K562 (cell line): Measurements from ENCODE around the gene ATP6V0E2. TPM values are rescaled to one million over a fixed set of nuclear protein-coding genes. Genes with fewer than 3 reads are reported as not detected.
A peak's percentile ranks its signal among the peaks of the same experiment; 100 is the strongest.

Source experiments
- ATF7 ChIP-seq: fragments of 450-650 bp; IDR thresholded peaks from 2 replicates; pipeline ENCODE4 v1.7.1; 2014; ENCODE audit warnings: mild to moderate bottlenecking, moderate library complexity
- BRD9 ChIP-seq: fragments of 450-650 bp; IDR thresholded peaks from 2 replicates; pipeline ENCODE4 v1.6.1; 2018; ENCODE audit warnings: low read depth; ENCODE audit not compliant: partially characterized antibody
- CREM ChIP-seq: IDR thresholded peaks from 2 replicates; pipeline ENCODE4 v1.6.1; 2014; ENCODE audit warnings: antibody characterized with exemption, low read depth
- CTCF ChIP-seq, 3 experiments: IDR thresholded peaks in 2 of 3; conservative IDR thresholded peaks in 1 of 3; 2 replicates each; pipeline ENCODE4 v1.5.1; 2011 to 2012; ENCODE audit warnings: low read length in 3 of 3, mild to moderate bottlenecking in 3 of 3, control low read depth in 2 of 3, improper control_type of control experiment in 1 of 3, inconsistent platforms in 1 of 3, low read depth in 1 of 3, mixed read lengths in 1 of 3, moderate library complexity in 1 of 3; ENCODE audit not compliant: insufficient read depth in 2 of 3
- HMBOX1 ChIP-seq: sonication (generic); IDR thresholded peaks from 2 replicates; pipeline ENCODE4 v1.6.1; 2016
- KAT8 ChIP-seq: fragments of 450-650 bp; IDR thresholded peaks from 2 replicates; pipeline ENCODE4 v1.6.1; 2016; ENCODE audit warnings: low read depth, mild to moderate bottlenecking
- KLF10 ChIP-seq: fragments of 250-450 bp; sonication (Bioruptor Pico); IDR thresholded peaks from 2 replicates; pipeline ENCODE4 v1.6.1; 2021; ENCODE audit warnings: matching md5 sums
- L3MBTL2 ChIP-seq: fragments of 450-650 bp; IDR thresholded peaks from 2 replicates; pipeline ENCODE4 v1.6.1; 2016; ENCODE audit warnings: mild to moderate bottlenecking, moderate library complexity
- NFYB ChIP-seq: IDR thresholded peaks from 2 replicates; pipeline ENCODE4 v1.6.1; 2011; ENCODE audit warnings: mild to moderate bottlenecking, moderate library complexity; ENCODE audit not compliant: insufficient read length; ENCODE audit errors: extremely low read depth
- POLR3G ChIP-seq: IDR thresholded peaks from 2 replicates; pipeline ENCODE4 v1.6.1; 2011; ENCODE audit not compliant: insufficient read length, insufficient replicate concordance; ENCODE audit errors: extremely low read depth
- PRDM10 ChIP-seq: fragments of 450-650 bp; IDR thresholded peaks from 2 replicates; pipeline ENCODE4 v1.6.1; 2018; ENCODE audit not compliant: partially characterized antibody
- SPI1 ChIP-seq: IDR thresholded peaks from 2 replicates; pipeline ENCODE4 v1.6.1; 2011; ENCODE audit warnings: low read depth, low read length, control low read depth, borderline replicate concordance
- TAF9B ChIP-seq: fragments of 450-650 bp; IDR thresholded peaks from 2 replicates; pipeline ENCODE4 v1.6.1; 2018; ENCODE audit warnings: mild to moderate bottlenecking; ENCODE audit not compliant: partially characterized antibody
- TCF3 ChIP-seq: sonication (generic); formaldehyde crosslinking; IDR thresholded peaks from 2 replicates; pipeline ENCODE4 v1.4.0; 2020; ENCODE audit warnings: mild to moderate bottlenecking, missing genetic modification reagents
- TCF7 ChIP-seq: sonication (generic); IDR thresholded peaks from 2 replicates; pipeline ENCODE4 v1.6.1; 2016; ENCODE audit warnings: antibody characterized with exemption, borderline replicate concordance
- TGIF2 ChIP-seq: sonication (generic); formaldehyde crosslinking; IDR thresholded peaks from 2 replicates; pipeline ENCODE4 v1.8.1; 2022; ENCODE audit warnings: mild to moderate bottlenecking, missing genetic modification reagents, moderate library complexity
- THAP7 ChIP-seq: fragments of 250-450 bp; sonication (Bioruptor Pico); IDR thresholded peaks from 2 replicates; pipeline ENCODE4 v1.5.0; 2021
- ZC3H4 ChIP-seq: sonication (generic); formaldehyde crosslinking; IDR thresholded peaks from 2 replicates; pipeline ENCODE4 v1.9.0; 2021; ENCODE audit warnings: missing genetic modification reagents, borderline replicate concordance
- ZEB2 ChIP-seq: fragments of 450-650 bp; IDR thresholded peaks from 2 replicates; pipeline ENCODE4 v1.6.1; 2016
- ZNF830 ChIP-seq: fragments of 250-450 bp; sonication (Bioruptor Pico); IDR thresholded peaks from 2 replicates; pipeline ENCODE4 v1.5.0; 2021; ENCODE audit warnings: mild to moderate bottlenecking
- polyA plus RNA-seq, 8 experiments: library from polyadenylated mRNA; depleted of rRNA in 4 of 8; stranded (reverse) in 5 of 8; unstranded in 3 of 8; fragments of >200 nt; fragmentation: Nextera tagmentation in 2 of 8; fragmentation: Illumina TruSeq in 1 of 8; extraction: Ambion mirVana in 2 of 8; extraction: Trizol in 1 of 8; gene quantifications; 2 replicates each; pipeline versions ENCODE4 v1.2.1 to v1.2.3, GENCODE V29; 2011 to 2014; ENCODE audit warnings: inconsistent platforms in 1 of 8, missing spikeins in 1 of 8
- total RNA-seq, 7 experiments: library from RNA; depleted of rRNA in 6 of 7; stranded (reverse); fragments of >200 nt in 6 of 7; fragmentation: Illumina TruSeq in 2 of 7; extraction: Trizol in 2 of 7; gene quantifications; 2 replicates each; pipeline versions ENCODE4 v1.2.1 to v1.2.3, GENCODE V29; 2011 to 2021; ENCODE audit warnings: low replicate concordance in 1 of 7

Gene ATP6V0E2
- total and polyA plus RNA-seq, 9 of the 15 experiments (the other 6 are each of a cell fraction or from before 2014, with no cell fraction given) = 0.55 to 18.5 (median 10.9) TPM

- no peak for TF ChIP-seq NFYB
- TF ChIP-seq POLR3G = no peak
- TF ChIP-seq ATF7 = peak; percentile 22; the same call in 1 of the 2 replicates
- no peak for TF ChIP-seq TGIF2 (CRISPR knock-in tag)
- no peak for TF ChIP-seq KLF10 (CRISPR knock-in tag)
- no peak for TF ChIP-seq TCF3 (CRISPR knock-in tag)
- peak; percentile 55 for TF ChIP-seq CREM
- TF ChIP-seq ZC3H4 (CRISPR knock-in tag) = no peak
- no peak for TF ChIP-seq KAT8
- peak; percentile 93 to 98 (median 94) for TF ChIP-seq CTCF (IDR thresholded peaks at IDR 0.05 in 2 of 3, conservative IDR thresholded peaks at IDR 0.05 in 1 of 3; ENCODE audit: insufficient read depth in 2 of 3, low read depth in 1 of 3, low read length in 3 of 3)
- no peak for TF ChIP-seq BRD9
- TF ChIP-seq TCF7 = no peak
- TF ChIP-seq THAP7 = no peak
- TF ChIP-seq PRDM10 = no peak
- TF ChIP-seq ZEB2 = no peak
- peak; percentile 26; the same call in 1 of the 2 replicates for TF ChIP-seq L3MBTL2
- 0 out of 2 replicates have a peak, but pooled peaks have one; percentile 22 for TF ChIP-seq SPI1
- no peak for TF ChIP-seq TAF9B
- peak; percentile 58; the same call in 1 of the 2 replicates for TF ChIP-seq HMBOX1
- TF ChIP-seq ZNF830 (CRISPR knock-in tag) = 0 out of 2 replicates have a peak, but pooled peaks have one; percentile 29
- TF ChIP-seq, all 486 proteins: peak for 38
These were observed 9.7 kb downstream of the ATP6V0E2 start (continued) for GRCh38 chr7:149883452-149883861.
